Fibroblast of skin of left quadriceps (primary cell): ENCODE measurements around the gene RREB1.
A peak's percentile ranks its signal among the peaks of the same experiment; 100 is the strongest.

ENCODE experiments used
- DNase-seq, 2 experiments: peaks; one replicate each; pipeline ENCODE4 v3.0.0-alpha.2; 2013; ENCODE audit warnings: low read depth in 2 of 2

Gene RREB1

DNA sequence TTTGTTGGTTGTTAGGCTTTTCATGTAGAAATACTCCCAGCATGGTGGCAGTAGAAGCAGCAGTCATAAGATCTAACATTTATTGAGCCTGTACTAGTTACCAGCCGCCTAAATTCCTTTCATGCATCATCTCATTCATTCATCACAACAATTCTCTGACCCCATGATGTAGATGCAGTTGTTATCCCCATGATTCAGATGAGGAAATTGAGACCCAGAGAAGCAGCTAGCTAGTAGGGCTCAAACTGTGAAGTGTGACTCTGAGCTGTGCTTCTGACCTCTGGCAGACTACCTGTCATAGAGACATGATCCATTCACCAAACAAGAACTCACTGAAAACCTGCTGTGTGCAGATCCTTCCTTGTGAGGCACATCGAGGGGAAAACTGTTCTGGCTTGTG lies 16.9 kb downstream of the RREB1 start:
- no peak for DNase-seq

DNA sequence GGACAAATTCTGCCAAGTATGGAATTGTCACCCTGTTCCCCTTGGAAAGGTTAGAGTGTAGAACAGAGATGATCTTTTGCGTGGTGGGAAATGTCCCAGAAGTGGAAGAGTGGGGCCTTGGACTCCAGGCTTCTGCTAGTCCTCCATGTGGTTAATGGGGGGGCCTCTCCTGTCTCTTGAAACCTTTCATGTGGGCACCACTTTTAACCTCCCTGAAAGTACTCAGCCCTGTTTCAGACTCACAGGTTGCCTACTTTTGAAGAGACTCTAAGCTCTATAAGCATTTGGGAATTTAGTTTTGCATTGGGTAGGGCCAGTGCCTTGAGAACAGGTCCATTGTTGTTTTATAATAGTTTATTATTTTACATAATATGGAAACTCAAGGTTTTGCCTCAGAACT lies 17.5 kb downstream of the RREB1 start:
- no peak for DNase-seq

DNA sequence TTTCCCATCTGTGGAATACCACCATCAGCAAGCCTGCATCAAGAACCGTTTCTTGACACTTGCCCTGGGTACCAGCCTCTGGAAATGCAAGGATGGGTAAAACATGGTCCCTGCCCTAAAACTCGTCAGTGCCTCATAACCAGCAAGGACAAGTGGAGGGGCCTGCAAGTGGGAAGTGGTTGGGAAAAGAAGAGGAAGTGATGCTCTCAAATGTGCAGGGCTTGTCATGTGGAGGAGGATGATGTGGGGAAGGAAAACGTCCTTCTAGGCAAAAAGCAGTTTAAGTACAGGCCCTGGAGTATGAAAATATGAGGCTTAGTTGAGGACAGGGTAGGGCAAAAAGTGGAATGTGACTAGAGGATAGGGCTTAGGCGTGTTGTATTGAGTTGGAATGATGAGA lies 19.0 kb downstream of the RREB1 start:
- DNase-seq: no peak

- no peak for DNase-seq
Measured at GRCh38 chr6:7127680-7128079, 19.9 kb downstream of the RREB1 start.

DNA sequence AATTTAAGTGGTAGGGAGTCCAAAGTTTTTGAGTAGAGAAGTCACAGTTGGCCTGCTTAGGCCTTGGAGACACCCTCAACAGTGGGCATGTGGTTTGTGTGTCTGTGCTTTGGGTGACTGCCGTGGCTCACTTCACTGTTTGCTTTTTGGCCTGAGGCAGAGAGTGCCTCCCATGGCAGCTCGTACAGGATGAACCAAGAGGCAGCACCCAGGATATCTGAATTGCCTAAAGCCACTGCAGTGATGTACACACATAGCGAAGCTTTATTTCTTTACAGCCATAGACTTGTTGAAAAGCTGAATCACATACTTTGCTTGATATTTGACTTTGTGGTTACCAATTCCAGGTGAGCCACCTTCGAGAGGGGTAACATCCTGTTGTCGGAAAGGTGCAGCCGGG lies 21.6 kb downstream of the RREB1 start:
- no peak for DNase-seq

DNA sequence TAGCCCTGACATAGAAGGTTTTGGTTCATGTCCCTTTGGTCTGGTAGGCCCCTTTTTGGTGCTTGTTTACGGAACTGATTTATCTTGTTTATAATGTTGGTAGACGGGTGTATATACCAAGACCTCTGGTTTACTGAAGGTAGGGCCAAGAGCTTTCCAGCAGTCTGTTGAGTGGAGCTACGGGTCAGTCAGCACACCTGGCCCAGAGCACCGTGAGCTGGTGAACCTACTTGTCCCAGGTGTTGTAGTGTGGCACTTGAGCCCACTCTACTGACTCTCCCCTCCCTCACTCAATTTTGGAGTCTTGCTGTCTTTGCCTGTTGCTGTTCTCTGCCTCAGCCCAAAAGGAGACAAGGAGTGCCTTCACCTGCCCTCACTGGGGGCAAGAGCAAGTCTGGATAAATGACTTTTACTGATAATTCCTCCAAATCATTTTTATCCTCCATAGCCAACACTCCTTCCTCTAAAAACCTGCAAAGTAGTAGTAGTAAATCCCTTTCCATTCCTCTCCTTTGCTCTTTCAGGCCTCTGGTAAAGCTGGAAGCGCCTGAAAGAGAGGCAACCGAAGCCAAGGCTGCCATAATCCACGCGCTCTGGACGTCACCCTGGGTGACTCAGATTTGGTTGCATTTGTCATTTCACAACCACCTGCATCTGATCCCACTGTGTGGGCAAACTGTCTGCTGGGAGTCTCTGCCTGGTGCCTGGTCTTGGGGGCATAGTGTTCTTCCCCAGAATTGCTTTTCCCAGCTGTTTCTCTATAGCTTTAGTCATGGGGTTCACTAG lies 22.2 kb downstream of the RREB1 start:
- DNase-seq: no peak

DNA sequence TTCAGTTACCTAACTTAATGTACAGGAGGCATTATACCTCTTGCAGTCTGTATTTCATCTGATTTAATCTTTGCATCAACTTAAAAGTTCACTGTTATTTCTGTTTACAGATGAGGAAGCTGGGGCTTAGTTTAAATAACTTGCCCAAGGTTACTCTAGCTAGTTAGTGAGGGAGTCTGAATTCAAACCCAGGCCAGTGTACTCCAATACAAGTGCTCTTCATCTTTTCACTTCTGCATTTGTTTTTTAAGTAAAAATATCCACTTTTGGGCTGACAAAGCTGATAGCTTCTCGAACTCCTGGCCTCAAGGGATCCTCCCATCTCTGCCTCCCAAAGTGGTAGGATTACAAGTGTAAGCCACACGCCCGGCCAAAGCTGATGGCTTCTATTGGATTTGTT lies 23.6 kb downstream of the RREB1 start:
- no peak for DNase-seq

DNA sequence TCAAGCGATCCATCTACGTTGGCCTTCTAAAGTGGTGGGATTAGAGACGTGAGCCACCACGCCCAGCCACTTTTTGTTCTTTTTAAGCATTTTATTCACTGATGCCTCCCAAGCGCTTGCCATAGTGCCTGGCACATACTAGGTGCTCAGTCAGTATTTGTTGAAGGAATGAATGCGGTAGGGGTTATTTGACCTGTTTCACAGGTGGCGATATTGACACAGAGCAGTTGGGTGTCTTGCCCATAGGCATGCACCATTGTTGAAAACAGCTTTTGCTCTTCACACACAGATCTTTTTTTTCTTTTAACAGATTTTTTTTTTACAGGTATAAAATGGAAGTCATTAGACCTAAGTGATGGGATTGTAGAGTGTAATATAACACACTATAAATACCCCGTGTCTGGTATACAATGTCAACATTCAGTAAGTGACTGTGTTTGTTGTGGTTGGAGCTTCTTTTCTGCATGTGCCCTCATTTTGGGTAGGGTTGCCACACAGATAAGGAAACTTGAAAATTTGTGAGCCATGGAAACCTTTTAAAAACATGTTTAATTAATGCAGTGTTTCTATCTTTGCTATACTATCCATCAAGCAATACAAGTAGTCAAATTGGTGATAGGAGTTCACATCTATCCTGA lies 24.8 kb downstream of the RREB1 start:
- no peak for DNase-seq

DNA sequence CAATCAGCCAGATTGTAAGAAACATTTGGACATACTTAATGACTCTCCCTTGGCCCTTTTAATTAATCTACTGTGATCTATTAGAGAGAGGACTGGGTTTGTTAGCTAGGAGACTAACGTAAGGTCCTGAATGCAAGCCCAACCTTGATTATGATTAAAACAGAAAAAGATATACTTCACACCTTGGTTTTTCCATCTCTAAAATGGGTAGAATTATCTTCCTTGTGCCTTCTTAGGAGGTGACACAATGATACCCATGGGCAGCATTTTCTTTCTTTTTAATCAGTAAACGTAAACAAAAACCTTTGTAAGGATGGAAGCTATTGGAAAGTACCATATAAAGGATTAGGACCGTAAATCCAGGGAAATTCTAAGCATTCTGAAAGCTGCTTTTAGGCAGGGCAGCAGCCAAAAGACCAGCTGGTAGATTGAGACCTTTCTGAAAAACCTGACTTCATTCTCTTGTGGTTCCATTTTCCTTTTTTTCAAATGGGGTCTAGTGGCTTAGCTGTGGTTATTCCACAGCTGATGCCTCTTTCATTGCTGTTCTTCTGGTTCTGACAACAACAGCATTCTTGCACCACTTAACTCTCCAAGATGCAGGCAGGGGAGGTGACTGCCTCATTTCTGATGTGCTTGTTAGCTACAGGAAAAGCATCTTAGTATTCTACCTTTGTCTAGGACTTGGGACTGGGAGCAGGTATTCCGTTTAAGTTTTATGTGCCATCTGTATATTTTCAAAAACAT lies 27.4 kb downstream of the RREB1 start:
- DNase-seq: no peak

DNA sequence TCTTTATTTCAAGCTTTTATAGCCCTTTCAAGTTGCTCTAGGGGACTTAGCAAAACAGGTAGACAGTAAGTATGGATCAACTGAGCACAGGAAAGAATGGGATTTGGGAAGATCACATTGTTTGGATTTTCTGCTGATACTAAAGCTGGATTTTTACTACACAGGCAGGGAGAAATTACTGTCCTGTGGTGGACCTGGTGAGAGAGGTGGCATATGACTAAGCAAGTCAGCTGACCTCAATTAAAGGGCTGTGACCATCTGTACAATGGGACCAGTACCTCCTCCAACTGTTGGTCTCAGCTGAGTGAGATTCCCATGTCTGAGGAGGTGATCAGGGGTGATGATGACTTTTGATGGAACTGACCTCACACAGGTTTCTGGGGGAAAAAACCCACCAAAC lies 28.0 kb downstream of the RREB1 start:
- no peak for DNase-seq

GRCh38 chr6:7136859-7137334 lies 29.1 kb downstream of the RREB1 start:
- DNase-seq: no peak

GRCh38 chr6:7137335-7138045 lies 29.7 kb downstream of the RREB1 start:
- peak; percentile 46 to 47 for DNase-seq

DNA sequence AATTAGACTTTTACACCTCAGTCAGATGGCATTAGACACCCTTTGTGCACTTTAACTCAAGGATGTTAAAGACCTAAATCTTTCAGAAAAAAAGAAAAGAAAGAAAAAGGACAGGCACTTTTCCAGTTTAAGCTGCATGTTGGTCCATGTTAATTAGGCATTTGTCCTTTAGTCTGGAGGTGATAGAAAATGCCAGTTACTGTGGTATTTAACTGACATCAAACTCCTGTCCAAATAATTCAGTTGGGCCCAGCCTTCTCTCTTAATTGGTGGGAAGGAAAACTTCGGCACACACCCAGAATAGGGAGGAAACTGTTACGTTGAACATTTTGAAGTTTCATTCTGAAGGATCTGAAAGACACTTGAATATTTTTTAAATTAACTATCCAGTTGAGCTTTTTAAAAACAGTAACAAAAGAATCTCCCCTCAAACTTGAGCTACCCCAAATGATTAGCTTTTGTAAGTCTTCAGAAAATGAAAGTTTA lies 30.3 kb downstream of the RREB1 start:
- no peak for DNase-seq

DNA sequence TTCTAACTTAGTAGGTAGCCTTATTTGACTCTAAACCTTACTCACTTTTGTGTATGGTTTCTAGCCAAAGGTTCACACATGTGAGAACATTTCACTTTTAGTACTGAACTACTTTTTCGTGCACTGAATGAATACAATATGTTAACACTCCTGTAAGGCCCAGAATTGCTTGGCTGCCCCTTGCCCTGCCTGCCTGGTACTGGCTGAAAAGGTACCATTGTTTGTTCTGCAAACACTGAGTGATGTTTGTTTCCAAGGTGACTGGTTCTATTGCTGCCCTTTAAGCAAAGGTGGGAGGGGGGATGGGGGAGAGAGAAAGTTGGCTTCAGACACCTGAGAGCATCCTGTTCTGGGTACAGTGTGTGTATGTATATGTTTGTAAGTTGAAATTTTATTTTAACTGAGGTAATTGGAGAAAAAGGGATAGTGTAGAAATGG lies 31.2 kb downstream of the RREB1 start:
- no peak for DNase-seq

DNA sequence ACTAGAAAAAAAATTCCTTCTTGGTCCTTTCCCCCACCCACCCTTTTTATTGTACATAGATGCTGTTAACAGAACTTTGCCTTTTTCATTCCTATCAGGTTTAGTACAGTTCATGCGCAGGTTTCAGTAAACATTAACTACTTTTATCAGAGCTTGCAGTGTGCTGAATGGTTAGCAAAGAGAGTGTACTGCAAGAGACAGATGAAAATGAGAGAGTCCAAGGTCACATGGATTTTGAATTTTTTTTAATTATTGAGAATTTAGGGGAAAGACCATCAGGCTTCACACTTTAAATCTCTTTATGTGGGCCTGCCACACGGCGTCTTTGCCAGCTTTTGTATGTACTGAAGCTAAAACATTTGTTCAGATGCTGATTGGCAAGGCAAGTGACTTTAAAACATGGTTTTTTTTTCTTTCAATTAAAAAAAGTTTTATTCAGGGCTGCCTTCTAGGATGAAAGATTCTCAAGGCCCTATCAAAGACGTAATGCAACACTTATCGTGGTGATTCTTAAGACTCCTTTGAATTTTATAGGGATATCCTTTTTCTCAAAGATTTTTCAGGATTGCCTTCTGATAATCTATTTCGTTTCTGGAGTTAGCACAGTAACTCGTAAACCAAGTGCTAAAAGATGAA lies 32.2 kb downstream of the RREB1 start:
- DNase-seq: no peak

DNA sequence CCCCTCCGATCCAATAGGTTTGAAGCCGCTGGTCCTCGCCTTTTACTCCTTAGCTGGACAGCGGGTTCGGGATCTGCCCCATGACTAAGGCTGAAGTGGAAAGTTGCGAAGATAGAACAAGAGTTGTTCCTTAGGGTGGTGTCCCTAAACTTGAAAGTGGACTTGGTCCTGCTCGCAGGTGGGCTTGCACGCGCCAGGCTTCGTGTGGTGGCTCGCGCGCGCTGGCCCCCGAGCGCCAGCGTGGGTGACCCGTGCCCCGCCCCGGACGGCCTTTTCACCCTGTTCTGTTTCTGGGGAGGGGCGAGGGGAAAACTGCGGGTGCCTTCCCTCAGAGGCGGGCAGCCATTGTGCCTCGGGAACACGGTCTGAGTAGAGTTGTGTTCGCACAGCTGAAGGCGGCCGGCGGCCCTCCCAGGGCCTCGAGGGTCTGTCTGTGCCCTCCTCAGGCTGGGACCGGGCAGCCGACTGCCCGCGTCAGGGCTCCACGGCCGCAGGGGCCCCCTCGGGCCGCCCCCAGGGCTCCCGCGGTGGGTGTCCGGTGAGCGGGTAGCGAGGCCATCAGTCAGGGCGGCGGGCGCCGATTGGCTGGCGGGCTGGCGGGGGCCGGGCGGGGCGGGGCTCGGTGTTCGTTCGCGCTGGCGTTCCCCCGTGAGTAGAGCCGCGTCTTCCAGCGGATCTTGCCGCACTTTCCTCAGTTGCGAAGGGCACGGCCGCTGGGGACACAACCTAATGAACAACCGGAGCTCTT lies 33.0 kb downstream of the RREB1 start:
- peak; percentile 31 to 44 for DNase-seq

DNA sequence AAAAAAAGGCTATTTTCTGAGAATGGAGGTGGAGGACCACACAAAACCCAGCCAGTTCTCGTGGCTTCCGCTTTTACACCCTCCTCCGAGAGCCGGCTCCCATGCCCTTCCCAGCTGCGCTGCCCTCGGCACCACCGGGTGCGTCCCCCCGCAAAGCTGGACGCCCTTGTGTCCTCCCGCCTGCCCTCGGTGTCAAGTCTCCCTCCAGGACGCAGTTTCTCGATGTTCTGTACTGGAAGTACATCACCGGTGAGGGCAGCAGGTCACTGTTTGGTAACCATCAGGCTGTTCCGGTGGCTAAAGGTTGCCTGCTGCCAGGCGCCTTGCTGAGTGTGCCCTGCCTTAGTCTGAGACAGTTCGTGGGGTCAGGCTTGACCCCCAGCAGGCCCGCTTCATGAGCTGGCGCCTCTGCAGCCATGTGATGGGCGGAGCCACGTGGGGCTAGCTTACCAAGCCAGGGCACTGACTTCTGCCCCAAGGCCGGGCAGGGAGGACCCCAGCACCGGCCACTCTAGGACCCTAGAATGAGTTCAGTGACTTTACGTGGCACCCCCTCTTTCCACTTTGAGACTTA lies 34.6 kb downstream of the RREB1 start:
- DNase-seq: no peak

- no peak for DNase-seq
Measured at GRCh38 chr6:7142918-7143475, 35.2 kb downstream of the RREB1 start.

DNA sequence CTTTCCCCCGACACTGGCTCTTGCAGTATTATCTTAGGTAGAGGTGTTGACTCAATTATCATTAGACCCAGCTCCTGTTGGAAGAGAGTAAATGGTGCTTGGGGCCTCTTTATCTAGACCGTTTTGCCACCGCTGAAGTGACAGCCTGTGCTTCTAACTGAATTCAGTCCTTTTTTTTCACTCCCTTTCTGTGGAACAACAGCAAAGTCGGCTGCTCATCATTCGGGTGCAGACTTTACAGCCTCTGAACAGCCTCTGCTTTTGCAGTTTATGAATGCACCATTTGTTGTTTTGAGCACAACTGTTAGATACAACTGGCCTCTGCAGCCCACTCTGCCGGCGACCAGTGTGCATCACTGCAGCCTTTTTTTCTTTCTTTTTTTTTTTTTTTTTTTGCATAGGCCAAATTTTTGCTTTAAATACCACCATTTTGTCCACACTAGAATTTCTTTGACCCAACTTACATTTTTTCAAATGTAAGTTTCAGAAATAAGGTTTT lies 35.8 kb downstream of the RREB1 start:
- no peak for DNase-seq
